HEK293T (cell line): Measurements from ENCODE around the gene NRXN2.

Experiments used
- FOXA1 ChIP-seq: fragments of 450-650 bp; IDR thresholded peaks from 2 replicates; pipeline ENCODE4 v1.6.1; 2016; ENCODE audit warnings: mild to moderate bottlenecking
- FOXK2 ChIP-seq: fragments of 450-650 bp; IDR thresholded peaks from 2 replicates; pipeline ENCODE4 v1.6.1; 2016; ENCODE audit warnings: mild to moderate bottlenecking
- FOXM1 ChIP-seq: fragments of 450-650 bp; IDR thresholded peaks from 2 replicates; pipeline ENCODE4 v1.6.1; 2017; ENCODE audit warnings: mild to moderate bottlenecking, borderline replicate concordance
- HDGF ChIP-seq: fragments of 450-650 bp; IDR thresholded peaks from 2 replicates; pipeline ENCODE4 v1.6.1; 2017; ENCODE audit warnings: antibody characterized with exemption, borderline replicate concordance
- L3MBTL2 ChIP-seq: fragments of 450-650 bp; conservative IDR thresholded peaks from 2 replicates; pipeline ENCODE4 v1.6.1; 2016; ENCODE audit warnings: mild to moderate bottlenecking
- SP1 ChIP-seq: fragments of 450-650 bp; IDR thresholded peaks from 2 replicates; pipeline ENCODE4 v1.6.1; 2017
- ZNF384 ChIP-seq: fragments of 450-650 bp; IDR thresholded peaks from 2 replicates; pipeline ENCODE4 v1.6.1; 2016

GRCh38 chr11:64598106-64598796 is 124.7 kb downstream of the NRXN2 start:
- TF ChIP-seq SP1 (no peak), FOXM1 (no peak), HDGF (no peak), ZNF384 (no peak), FOXK2 (no peak), L3MBTL2 (no peak), FOXA1 (no peak)
